GM21723 (cell line): ENCODE data around the gene MCEE.
"Not testable (repeated sequence)": the region's sequence is repeated elsewhere in the genome, so short reads cannot be mapped to it uniquely, and the experiment has no call there.

Experiments
- ATAC-seq: cut with Tn5 transposase; IDR thresholded peaks from one replicate; pipeline ENCODE4 v1.9.1; 2021; ENCODE audit warnings: mild to moderate bottlenecking, moderate library complexity; ENCODE audit not compliant: unreplicated experiment

The MCEE gene

DNA sequence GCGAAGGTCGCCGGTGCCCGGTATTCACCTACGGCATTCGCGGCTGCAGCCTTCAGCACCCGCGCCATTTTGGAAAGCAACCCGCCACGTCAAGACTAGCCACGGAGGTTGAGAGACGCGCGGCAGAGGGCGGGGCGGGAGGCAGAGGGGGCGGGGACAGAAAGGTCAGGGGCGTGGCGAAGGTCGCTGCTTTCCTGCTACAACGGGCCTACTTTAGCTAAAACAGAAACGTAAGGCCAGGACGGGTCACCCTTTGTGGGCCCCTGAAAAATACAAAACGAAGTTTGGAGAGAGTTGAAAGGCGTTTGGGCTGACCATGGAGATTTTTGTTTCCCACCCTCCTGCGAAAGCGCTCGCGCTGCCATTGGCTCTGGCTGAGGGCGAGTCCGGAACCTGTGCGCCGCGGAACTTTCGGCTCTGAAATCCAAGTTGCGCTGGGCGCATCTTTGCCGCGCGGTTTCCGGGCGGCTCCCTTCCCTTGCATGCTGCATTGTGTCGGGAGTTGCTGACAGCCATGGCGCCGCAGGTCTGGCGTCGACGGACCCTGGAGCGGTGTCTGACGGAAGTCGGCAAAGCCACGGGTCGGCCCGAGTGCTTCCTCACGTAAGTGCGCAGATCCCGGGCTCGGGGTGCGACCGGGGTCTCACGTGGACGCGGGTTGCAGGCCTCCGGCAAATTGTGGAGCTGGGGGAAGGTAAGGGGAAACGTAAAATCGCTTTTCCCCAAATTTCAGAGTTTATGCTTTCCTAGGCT is at the start of gene MCEE, which contains the start of gene MPHOSPH10:
Gene MCEE, minus strand, starts transcription at position 78 of the 753 bp plus-strand sequence. Its CDS starts 10 bp downstream, at position 68.
Gene MPHOSPH10, plus strand, starts transcription at position 483 of the 753 bp plus-strand sequence. Its CDS starts 32 bp downstream, at position 515.
- ATAC-seq: peak; percentile 96

DNA sequence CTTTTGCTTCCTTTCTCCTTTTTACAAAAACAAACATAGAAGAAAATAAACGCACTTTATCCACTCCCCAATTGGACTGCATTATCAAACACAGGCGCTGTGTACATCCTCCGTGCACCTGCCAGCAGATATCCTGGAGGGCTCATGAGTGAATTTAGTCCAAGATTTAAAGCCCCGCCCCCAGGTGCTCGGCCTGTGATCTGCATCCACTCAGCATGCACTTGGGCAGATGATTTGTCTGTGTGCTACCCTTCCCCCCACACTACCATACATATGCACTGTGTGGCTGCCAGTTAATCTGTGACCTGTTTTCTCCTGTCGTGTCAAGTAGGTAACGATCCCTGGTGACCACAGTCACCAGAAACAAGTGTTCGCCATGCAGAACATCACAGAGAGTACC is 48.8 kb upstream of the MCEE start:
- not testable (repeated sequence) for ATAC-seq

DNA sequence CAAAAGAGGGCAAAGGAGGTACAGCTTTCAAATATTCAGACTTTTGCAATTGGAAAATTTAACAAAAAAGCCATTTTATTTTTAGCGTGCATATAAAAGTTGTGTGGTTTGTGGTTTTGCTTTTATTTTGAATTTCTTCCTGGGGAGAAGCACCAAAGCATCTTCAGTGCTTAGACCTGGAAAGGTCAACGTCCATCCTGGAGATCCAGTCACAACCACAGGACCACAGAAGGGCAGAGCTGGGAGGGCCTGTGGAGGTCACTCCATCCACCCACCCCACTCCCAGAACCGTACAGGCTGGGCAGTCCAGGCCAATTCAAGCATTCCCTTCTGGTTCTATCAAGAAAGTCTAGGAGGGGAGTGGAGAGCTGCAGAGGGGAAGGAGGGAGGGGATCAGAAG is 44.2 kb upstream of the MCEE start:
- ATAC-seq: no peak

DNA sequence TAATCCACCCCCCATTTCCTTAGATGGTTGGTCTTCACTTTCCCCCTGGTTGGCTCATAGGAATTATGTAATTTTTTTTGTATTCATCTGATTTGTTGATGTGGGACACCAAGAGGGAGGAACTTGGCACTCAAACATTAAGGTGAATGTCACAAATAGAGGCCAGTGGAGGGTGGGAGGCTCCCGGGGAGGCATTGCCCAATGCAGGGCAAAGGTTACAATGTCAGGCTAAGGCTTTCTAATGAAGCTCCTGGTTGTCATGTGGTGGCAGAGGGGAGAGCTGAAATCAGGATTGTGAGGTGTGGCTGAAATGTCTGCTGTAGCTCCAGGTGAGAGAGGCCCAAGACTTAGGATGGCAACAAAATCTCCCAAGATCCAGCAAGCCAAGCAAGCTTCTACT is 43.1 kb upstream of the MCEE start:
- no peak for ATAC-seq

DNA sequence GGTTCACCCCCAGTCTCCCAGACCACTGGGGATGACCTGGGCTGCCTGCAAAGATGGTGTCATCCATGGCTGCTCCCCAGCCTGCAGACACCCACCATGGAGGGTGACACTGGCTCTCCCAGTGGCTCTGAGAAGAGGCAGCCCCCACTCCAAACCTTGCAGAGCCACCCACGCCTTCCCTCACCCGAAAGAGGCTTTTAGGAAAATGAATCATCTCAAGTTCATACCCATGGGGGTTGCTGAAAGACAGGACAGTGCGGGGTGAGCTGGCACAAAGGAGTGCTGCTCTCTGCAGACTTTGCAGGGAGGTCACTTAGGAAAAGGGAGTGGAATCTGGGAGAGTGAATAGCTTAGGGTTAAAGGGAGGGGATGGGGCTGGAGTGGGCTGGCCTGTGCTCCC is 36.8 kb upstream of the MCEE start:
- ATAC-seq: no peak

DNA sequence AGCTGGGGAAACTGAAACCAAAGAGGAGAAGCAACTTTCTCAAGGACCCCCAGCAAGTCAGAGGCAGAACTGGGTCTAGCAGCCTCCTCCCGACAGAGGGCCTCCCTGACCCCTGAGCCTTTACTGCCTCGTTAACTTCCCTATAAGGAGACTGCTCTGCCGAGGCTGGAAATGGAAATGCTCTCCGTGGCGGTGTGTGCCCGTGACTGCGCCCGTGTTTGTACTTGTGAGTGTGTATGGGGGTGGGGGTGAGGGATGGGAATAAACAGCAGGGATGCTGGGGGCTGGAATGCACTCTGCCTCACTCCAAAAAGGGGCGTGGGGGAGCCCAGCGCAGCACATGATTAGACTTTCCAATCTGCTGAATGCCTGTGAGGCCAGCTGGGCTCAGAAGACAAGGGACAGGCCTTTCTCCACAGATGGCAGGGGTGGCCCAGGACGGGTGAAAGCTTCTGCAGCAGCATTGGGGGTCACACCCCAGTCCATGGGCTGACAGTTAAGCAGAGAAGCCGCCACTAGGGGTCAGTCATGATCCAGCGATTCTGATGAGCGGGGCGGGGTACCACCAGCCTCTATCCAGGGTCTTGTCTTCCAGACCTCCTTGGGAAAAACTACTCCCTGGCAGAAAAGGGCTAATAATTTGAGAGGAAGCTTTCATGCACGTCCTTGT is 27.2 kb upstream of the MCEE start:
- no peak for ATAC-seq

DNA sequence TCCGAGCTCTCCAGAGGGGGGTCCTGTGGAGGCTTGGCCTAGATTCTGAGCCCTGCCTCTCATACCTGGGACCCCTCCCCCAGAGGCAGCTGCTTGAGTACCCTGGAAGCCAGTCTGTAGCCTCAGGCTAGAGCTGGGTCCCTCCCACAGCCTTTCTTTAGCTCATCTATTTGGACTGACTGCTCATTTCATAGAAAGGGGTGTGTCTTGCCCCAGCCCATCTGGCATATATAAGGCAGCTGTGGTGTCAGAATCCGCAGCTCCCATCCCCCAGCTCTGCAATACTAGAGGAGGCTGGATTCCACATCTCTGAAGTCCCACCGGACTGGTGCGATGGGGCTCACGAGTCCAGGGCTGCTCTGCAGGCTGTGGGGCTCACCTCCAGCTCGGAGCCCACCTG is 26.5 kb upstream of the MCEE start:
- ATAC-seq: no peak

DNA sequence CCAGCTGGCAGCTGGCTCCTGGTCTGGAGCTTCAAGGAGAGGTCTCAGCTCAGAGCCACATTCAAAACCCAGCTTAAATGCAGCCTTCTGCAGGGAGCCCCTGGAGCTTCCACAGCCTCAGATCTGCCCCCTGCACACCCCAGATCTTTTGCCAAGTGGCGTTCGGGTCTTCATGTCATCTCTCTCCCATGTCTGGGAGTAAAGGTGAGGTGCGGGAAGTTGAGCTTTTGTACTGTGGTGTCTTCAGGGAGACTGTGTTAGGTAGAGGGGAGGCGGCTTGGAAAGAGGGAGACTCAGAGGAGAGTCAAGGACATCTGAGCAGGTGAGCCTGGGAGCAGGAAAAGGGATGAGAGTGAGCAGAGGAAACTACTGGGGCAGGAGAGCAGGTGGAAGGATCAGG is 25.8 kb upstream of the MCEE start:
- ATAC-seq: no peak

DNA sequence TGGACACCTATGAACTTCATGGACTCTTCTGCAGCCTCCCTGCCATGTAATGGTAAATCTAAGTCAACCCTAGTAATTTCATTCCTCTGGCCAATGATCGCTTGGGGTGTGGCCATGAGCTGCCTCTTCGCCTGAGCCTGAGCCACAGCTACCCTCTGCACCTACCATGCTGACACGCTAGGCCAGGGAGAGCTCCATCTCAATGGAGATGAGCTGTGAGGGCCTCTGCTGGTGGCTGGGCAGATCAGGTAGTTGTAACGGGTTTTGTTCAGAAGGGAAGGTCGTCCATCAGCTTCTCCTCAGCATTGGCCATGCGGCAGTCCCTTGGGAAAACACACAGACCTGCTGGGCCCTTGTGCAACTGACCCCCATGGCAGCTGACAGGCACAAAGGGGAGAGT is 24.8 kb upstream of the MCEE start:
- peak; percentile 80 for ATAC-seq

DNA sequence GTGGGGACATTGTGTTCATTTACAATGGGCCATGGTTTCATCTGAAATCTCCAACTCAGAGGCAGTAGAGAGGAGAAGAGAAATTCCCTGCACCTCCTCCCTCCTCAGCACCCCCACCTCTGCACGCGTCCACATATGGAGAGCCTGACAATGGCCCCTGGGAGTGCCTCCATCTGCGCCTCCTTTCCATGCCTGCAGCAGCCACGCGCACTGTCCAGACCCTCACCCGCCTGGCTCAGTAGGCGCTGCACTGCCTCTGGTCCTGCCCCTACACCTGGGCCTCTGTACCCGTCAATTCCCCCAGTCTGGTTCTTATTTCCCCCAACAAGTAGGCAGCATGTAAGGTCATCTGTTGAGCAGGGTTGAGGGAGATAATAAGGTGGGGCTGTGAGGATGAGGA is 24.2 kb upstream of the MCEE start:
- no peak for ATAC-seq

DNA sequence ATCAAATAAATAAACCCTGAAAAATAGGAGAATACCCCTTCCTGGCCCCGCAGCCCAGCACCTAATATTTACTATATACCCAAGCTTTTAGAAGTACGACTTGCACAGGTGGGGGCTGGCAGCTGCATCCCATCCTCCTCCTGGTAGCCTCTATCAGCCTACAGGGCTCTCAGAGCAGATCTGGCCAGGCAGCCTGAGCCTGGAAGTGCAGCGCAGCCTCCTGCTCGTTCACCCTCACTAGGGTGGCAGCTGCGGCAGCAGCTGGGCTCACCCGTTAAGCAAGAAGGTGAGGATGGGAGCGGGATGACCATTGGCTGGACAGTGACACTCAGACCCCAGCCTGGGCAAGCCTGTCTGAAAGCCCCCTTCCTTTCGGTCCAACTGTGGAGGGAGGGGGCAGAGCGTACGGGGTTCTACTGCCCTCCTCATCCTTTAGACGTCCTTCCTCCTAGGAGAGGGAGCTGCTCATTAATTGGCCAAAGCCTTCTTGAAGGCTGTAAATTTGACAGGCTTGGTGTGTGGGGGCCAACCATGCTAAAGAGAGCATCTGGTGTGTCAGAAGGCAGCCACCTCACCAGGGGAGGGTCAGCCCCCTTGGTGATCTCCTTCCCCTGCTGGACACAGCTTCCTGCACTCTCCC is 23.7 kb upstream of the MCEE start:
- no peak for ATAC-seq

DNA sequence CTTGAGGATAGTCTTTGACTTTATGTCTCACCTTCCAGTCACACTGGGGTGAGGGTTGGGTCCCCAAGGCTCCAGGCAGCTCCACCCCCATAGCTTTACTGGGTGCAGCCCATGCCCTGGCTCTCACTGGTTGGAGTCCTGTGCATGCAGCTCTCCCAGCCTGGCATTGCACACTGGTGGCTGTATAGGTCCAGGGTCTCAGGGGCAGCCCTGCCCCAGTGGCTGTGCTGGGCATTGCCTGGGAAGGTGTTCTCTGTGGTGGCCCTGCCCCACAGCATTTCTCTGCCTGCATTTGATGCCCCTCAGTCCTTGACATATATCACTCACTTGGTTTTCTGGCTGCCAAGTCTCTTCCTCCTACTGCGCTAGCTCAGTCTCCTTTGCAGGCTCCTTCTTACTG is 21.6 kb upstream of the MCEE start:
- no peak for ATAC-seq

DNA sequence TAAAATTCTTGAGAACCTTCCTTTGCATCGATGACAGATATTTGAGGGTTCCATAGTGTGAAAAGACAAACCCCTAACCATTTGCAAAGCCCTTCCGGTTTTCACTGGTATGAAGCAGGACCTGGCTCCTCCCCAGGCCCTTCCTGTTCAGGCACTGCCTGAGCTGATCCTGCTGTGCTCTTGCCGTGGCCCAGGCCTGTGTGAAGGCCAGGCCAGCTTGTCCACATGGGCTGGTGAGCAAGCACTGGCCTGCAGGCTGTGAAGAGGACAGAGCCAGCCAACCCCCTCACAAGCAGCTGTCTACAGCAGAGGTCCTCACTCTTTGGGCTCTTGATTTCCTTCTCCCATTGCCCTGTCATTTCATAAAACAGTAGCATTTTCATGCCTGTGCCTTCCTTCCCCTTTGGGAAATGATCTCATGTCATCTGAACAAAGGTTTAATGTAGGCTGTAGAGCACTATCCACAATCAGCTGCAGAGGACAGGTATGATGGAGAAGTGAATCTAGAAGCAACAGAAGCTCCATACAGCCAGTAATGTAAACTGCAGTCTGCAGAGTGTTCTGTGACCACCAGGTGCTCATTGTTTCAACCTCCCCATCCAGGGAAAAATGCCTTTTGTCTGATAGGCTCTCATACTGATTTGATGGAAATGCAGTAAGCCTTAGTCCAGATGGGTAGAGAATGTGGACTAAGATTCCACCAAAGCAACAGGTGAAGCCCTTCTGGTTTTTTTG is 20.2 kb upstream of the MCEE start:
- ATAC-seq: no peak

DNA sequence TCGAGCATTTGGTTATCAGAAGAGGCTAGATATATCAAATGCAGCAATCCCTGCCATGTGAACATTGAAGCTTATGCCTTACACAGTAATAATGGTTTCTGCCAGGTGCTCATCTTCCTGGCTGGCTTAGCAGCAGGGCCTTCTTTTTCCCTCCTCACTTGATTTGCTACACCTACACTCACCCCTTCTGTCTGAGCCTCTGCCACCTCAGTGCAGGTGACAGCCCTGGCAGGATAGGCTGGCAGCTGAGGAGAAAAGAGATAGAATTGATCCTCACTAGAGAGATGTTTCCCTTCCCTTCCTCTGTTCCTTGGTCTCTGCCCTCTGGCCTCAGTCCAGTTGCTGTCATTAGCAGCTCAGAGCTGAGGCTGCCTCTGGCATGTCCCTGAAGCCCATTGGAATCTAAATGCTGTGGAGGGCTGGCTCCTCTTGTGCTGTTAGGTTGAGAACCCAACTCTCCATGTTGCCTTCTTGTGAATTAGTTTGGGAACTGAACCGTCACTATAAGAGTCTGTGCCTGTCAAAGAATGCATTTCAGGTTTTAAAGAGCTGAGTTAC is 18.6 kb upstream of the MCEE start:
- no peak for ATAC-seq

DNA sequence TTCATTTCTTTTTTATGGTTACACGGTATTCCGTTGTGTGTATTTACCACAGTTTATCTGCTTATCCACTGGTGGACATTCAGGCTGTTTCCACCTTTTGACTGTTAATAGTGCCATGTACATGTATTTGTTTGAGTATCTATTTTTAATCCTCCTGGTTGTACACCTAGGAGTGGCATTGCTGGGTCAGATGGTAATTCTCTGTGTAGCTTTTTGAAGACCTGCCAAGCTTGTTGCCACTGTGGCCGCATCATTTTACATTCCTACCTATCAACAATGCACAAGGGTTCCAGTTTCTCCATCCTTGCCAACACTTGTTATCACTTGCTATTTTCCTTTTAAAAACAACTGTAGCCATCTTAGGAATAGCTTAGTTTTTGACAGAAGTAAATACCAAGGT is 13.8 kb upstream of the MCEE start:
- ATAC-seq: no peak

DNA sequence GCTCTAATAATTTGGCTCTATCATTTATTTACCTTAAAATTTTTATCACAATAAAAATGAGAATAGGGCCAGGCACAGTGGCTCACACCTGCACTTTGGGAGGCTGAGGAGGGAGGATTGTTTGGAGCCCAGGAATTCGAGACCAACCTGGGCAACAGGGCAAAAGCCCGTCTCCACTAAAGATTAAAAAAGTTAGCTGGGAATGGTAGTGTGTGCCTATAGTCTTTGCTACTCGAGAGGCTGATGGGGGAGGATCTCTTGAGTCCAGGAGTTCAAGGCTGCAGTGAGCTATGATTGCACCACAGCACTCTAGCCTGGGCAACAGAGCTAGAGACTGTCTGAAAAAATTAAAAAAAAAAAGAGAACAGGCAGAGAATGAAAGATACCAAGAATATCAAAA is 6.1 kb upstream of the MCEE start:
- no peak for ATAC-seq

DNA sequence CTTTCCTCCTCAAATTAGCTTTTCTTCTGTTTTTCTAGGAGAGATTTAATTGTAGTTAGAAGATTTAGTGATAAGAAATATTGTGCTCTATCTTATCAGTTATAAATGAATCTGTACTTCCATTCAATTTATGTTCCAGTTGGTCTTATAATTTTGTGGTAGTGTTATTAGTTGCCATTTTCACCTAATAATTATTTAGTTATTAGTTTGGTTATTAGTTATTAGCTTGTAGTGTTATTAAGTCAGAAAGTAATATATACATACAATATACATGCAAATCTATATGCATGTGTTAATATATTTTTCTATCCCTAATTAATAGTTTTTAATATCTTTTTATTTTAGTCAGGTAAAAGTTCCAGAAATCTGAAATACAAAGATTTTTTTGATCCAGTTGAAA is 3.6 kb upstream of the MCEE start:
- ATAC-seq: no peak

DNA sequence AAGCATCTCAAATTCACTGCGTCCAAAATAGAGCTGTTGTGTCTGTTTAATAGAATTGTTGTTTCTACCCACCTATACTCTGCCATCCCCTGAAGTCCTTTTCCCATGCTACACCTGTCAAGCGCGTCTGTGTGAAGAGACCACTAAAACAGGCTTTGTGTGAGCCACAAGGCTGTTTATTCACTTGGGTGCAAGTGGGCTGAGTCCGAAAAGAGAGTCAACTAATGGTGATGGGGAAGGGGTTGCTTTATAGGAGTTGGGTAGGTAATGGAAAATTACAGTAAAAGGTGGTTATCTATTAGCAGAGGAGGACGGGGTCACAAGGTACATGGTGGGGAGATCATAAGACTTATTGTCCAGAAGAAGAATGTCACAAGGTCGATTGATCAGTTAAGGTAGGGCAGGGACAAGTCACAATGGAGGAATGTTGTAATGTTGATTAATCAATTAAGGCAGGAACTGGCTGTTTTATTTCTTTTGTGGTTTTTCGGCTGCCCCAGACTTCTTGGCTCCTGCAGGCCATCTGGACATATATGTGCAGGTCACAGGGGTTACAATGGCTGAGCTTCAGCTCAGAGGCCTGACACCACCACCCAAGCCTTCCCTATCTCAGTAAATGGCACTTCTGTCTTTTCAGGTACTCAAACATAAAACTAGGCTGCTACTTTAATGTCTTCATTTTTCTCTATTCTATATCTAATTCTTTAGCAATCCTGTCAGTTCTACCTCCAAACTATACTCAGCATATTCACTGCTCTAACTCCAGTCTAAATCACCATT is 1.5 kb upstream of the MCEE start:
- not testable (repeated sequence) for ATAC-seq

DNA sequence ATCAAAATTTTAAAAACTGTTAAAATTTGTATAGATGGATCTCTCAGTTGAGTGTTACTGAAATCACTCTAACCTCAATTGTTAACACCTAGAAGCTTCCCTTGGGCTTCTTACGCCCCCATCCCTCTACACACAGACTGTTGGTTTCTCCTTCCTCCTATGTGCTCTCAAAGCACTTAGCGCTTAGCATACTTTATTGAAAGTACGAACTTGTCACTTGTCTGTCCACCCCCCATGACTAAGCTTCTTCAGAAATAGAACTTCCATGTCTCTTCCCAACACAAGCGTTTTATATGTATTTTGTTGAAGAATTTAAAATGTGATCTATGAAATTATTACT is 846 bp upstream of the MCEE start:
- ATAC-seq: peak; percentile 21

DNA sequence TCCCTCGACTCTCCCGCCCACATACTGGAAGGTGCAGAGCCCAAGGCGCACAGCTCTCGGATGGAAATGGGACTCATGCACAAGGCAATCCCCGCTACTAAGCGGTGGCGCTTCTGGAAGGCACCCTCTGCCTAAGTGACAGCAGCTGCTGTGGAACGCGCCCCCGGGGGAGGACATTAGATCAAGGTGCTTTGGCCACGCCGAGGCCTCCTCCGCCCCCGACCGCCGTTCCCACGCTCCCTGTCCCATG is 202 bp downstream of the MCEE start:
- ATAC-seq: peak; percentile 46
